GM12878 (cell line): ENCODE measurements around the gene SLC39A11. TPM values are rescaled to one million over a fixed set of nuclear protein-coding genes. Genes with fewer than 3 reads are reported as not detected.

Experiments used
- ATAC-seq: fragments of 200-7000 bp; cut with Tn5 transposase; 3 replicates; pipeline ENCODE4 v1.9.1; 2020; ENCODE audit warnings: mild to moderate bottlenecking, moderate library complexity
- BruUV-seq: library from RNA; stranded (reverse); fragments of 400-500 nt; replicated peaks from 2 replicates; lab custom pipeline; 2021; lab: Mats Ljungman, UMichigan
- CTCF ChIA-PET: fragments of 300-600 bp; sonication (Branson Sonifier 250); formaldehyde crosslinking; extraction: SDS; loops from one replicate; lab custom pipeline; 2021; ENCODE audit warnings: inconsistent platforms; lab: Yijun Ruan, JAX
- POLR2A ChIA-PET: fragments of 350-600 bp; formaldehyde crosslinking; extraction: SDS; loops from one replicate; lab custom pipeline; 2021; ENCODE audit warnings: inconsistent platforms; lab: Charles Lee
- RAD21 ChIA-PET: fragments of 300-600 bp; sonication (Branson Sonifier 250); formaldehyde crosslinking; loops from one replicate; lab custom pipeline; 2023; ENCODE audit warnings: antibody characterized with exemption; ENCODE audit not compliant: unreplicated experiment; lab: Charles Lee
- SMC1A ChIA-PET: fragments of 300-600 bp; sonication (Branson Sonifier 250); formaldehyde crosslinking; loops from one replicate; lab custom pipeline; 2023; ENCODE audit not compliant: unreplicated experiment, uncharacterized antibody; lab: Charles Lee
- DNase-seq: peaks from one replicate; pipeline ENCODE4 v3.0.0-alpha.2; 2011; ENCODE audit warnings: low read depth, low spot score
- FAIRE-seq: peaks from 3 replicates; lab custom pipeline; 2011; peaks lifted over from hg19 to GRCh38; lab: Jason Lieb, UNC
- H2AFZ ChIP-seq: 2 replicates; pipeline ENCODE4 v1.6.0; 2011; ENCODE audit warnings: low read depth, low read length, control low read depth; ENCODE audit not compliant: control insufficient read depth
- H3K27ac ChIP-seq: 2 replicates; pipeline ENCODE4 v1.5.1; 2011; ENCODE audit warnings: control low read depth; ENCODE audit not compliant: control insufficient read depth, insufficient read depth
- H3K27me3 ChIP-seq, 2 experiments: replicated peaks in 1 of 2; 2 replicates each; pipeline versions ENCODE4 v1.6.0 to v1.6.1; 2011; ENCODE audit warnings: low read length in 1 of 2; ENCODE audit not compliant: control insufficient read depth in 2 of 2, insufficient read depth in 2 of 2
- H3K36me3 ChIP-seq, 2 experiments: 2 replicates each; pipeline ENCODE4 v1.5.1; 2011; ENCODE audit warnings: low read length in 1 of 2; ENCODE audit not compliant: control insufficient read depth in 2 of 2, insufficient read depth in 2 of 2
- H3K4me1 ChIP-seq: 2 replicates; pipeline ENCODE4 v1.6.1; 2011; ENCODE audit warnings: mild to moderate bottlenecking, low read length, moderate library complexity, mixed read lengths; ENCODE audit not compliant: control insufficient read depth, insufficient read depth
- H3K4me2 ChIP-seq: 2 replicates; pipeline ENCODE4 v1.6.0; 2011; ENCODE audit warnings: control low read depth; ENCODE audit not compliant: control insufficient read depth, insufficient read depth
- H3K4me3 ChIP-seq: fragments of 200-600 bp; sonication (generic); 2 replicates; pipeline ENCODE4 v1.5.1; 2016
- H3K79me2 ChIP-seq: 2 replicates; pipeline ENCODE4 v1.6.0; 2011; ENCODE audit warnings: low read length; ENCODE audit not compliant: control insufficient read depth, insufficient read depth
- H3K9ac ChIP-seq: 2 replicates; pipeline ENCODE4 v1.8.0; 2011; ENCODE audit warnings: low read length, control low read depth, mixed read lengths; ENCODE audit not compliant: control insufficient read depth, insufficient read depth
- H3K9me3 ChIP-seq: replicated peaks from 3 replicates; pipeline ENCODE4 v1.5.1; 2011; ENCODE audit warnings: mild to moderate bottlenecking, low read length; ENCODE audit not compliant: control insufficient read depth, insufficient read depth
- H4K20me1 ChIP-seq: 2 replicates; pipeline ENCODE4 v1.6.0; 2011; ENCODE audit not compliant: control insufficient read depth, insufficient read depth
- BCL3 ChIP-seq: IDR thresholded peaks from 2 replicates; pipeline ENCODE4 v1.6.1; 2011; ENCODE audit warnings: borderline replicate concordance, low read depth, mild to moderate bottlenecking, moderate library complexity, low read length; ENCODE audit not compliant: insufficient read depth, poor library complexity, severe bottlenecking
- CBFB ChIP-seq: IDR thresholded peaks from 2 replicates; pipeline ENCODE4 v1.6.1; 2016; ENCODE audit warnings: antibody characterized with exemption, low read depth
- CBX5 ChIP-seq: sonication (generic); IDR thresholded peaks from 2 replicates; pipeline ENCODE4 v1.6.1; 2016; ENCODE audit warnings: low read depth, moderate library complexity, mild to moderate bottlenecking, inconsistent platforms
- CHD2 ChIP-seq: IDR thresholded peaks from 2 replicates; pipeline ENCODE4 v1.6.1; 2011; ENCODE audit warnings: low read depth, low read length, improper control_type of control experiment, borderline replicate concordance
- ESRRA ChIP-seq: IDR thresholded peaks from 2 replicates; pipeline ENCODE4 v1.6.1; 2012; ENCODE audit warnings: mild to moderate bottlenecking, low read length, improper control_type of control experiment
- LARP7 ChIP-seq: fragments of 450-650 bp; IDR thresholded peaks from 2 replicates; pipeline ENCODE4 v1.6.1; 2017; ENCODE audit warnings: mild to moderate bottlenecking
- NFIC ChIP-seq: IDR thresholded peaks from 2 replicates; pipeline ENCODE4 v1.6.1; 2012; ENCODE audit warnings: low read depth, mild to moderate bottlenecking, inconsistent platforms, low read length, moderate library complexity
- NKRF ChIP-seq: fragments of 450-650 bp; conservative IDR thresholded peaks from 2 replicates; pipeline ENCODE4 v1.6.1; 2017; ENCODE audit warnings: mild to moderate bottlenecking, moderate library complexity
- POLR2A ChIP-seq: IDR thresholded peaks from 2 replicates; pipeline ENCODE4 v1.6.1; 2011; ENCODE audit warnings: low read depth, mild to moderate bottlenecking, low read length
- POLR2AphosphoS5 ChIP-seq: IDR thresholded peaks from 2 replicates; pipeline ENCODE4 v1.6.1; 2011; ENCODE audit warnings: mild to moderate bottlenecking, low read length, inconsistent platforms
- PRDM15 ChIP-seq: fragments of 450-650 bp; formaldehyde crosslinking; IDR thresholded peaks from 2 replicates; pipeline ENCODE4 v1.4.0; 2020; ENCODE audit warnings: mild to moderate bottlenecking, moderate library complexity
- SKIL ChIP-seq: fragments of 450-650 bp; IDR thresholded peaks from 2 replicates; pipeline ENCODE4 v1.6.1; 2017; ENCODE audit warnings: mild to moderate bottlenecking, low read depth, inconsistent platforms; ENCODE audit not compliant: poor library complexity, severe bottlenecking
- USF1 ChIP-seq: IDR thresholded peaks from 2 replicates; pipeline ENCODE4 v1.6.1; 2011; ENCODE audit warnings: borderline replicate concordance, low read depth, mild to moderate bottlenecking, moderate library complexity, mixed read lengths, low read length; ENCODE audit not compliant: insufficient read depth; ENCODE audit errors: extremely low read length
- WGBS: methylation state at CpG from one replicate; pipeline ENCODE4 v1.1.6; 2016; ENCODE audit warnings: low lambda C conversion rate; ENCODE audit not compliant: insufficient replicate concordance, insufficient coverage; ENCODE audit errors: missing lambda C conversion rate; 5-methylcytosine and 5-hydroxymethylcytosine counted together
- in situ Hi-C: fragments of 300-500 bp; cut with MboI; formaldehyde crosslinking; loops from 9 replicates; pipeline ENCODE4 v1.14.3; 2018; ENCODE audit warnings: mixed read lengths
- intact Hi-C: fragments of 100-400 bp; cut with micrococcal nuclease; formaldehyde crosslinking; loops from one replicate; pipeline ENCODE4 v1.14.2; 2022; ENCODE audit not compliant: unreplicated experiment
- polyA plus RNA-seq, 11 experiments: library from polyadenylated mRNA; depleted of rRNA in 4 of 11; unstranded in 6 of 11; stranded (reverse) in 5 of 11; fragments of >200 nt; fragmentation: Nextera tagmentation in 4 of 11; fragmentation: Illumina TruSeq in 1 of 11; extraction: Ambion mirVana in 4 of 11; extraction: Trizol in 1 of 11; gene quantifications; 1 replicate in 1 of 11; 2 replicates in 10 of 11; pipeline versions ENCODE4 v1.2.1 to v1.2.3, GENCODE V29; 2011 to 2016; ENCODE audit warnings: inconsistent platforms in 2 of 11, missing spikeins in 2 of 11, low read depth in 1 of 11
- total RNA-seq, 4 experiments: library from RNA; depleted of rRNA in 3 of 4; stranded (reverse); fragments of >200 nt in 3 of 4; fragmentation: Illumina TruSeq in 1 of 4; extraction: Trizol in 1 of 4; gene quantifications; 2 replicates each; pipeline versions ENCODE4 v1.2.1 to v1.2.3, GENCODE V29; 2013 to 2021

The SLC39A11 gene
- total and polyA plus RNA-seq, 10 of the 15 experiments (the other 5 are each of a cell fraction or from before 2014, with no cell fraction given), result 8.6 to 23.8 (median 14.0) TPM

GRCh38 chr17:72697602-72698146, 394.8 kb downstream of the SLC39A11 start:
- POLR2A ChIA-PET, result interaction anchor here (0.7 to 1.0 kb wide), 2 partner anchors 27 to 29 kb away, joined by 6 to 10 read pairs; no protein-coding TSS in a partner anchor
- 87% methylated on average over 9 of the region's 9 CpGs for WGBS
- Histone ChIP-seq H3K27me3 (no peaks in the 10 kb centered on the region), H3K9ac (no peak overlapping the region), H3K79me2 (no peaks in the 10 kb centered on the region), H3K4me1 (no peaks in the 10 kb centered on the region), H4K20me1 (no peaks in the 10 kb centered on the region), H3K4me2 (no peak overlapping the region), H2AFZ (no peak overlapping the region), H3K36me3 (no peaks in the 10 kb centered on the region; a peak in 1 of 4 replicates), H3K9me3 (no peaks in the 10 kb centered on the region; the same call in 2 of the 3 replicates), H3K4me3 (no peak overlapping the region), H3K27ac (no peak overlapping the region)
- CTCF ChIA-PET, result interaction anchor here (0.8 to 3.0 kb wide), 5 partner anchors 15 to 138 kb away, joined by 3 to 13 read pairs (median 4); no protein-coding TSS in a partner anchor
- no TSS peak for BruUV-seq
- intact Hi-C loops (no loop called here), in situ Hi-C loops (no loop called here)
- RAD21 ChIA-PET, result interaction anchor here (0.7 to 1.2 kb wide), 3 partner anchors 9 to 246 kb away, joined by 3 read pairs; no protein-coding TSS in a partner anchor
- DNase-seq (no peak), ATAC-seq (no peak), FAIRE-seq (no peak)
- SMC1A ChIA-PET, result interaction anchor here (1.0 to 1.7 kb wide), 6 partner anchors 10 to 672 kb away, joined by 3 to 5 read pairs (median 4); no protein-coding TSS in a partner anchor
- TF ChIP-seq NKRF, result no peak
- TF ChIP-seq SKIL, result no peak
- no peak for TF ChIP-seq USF1
- no peak for TF ChIP-seq CBFB
- TF ChIP-seq BCL3, result no peak
- no peak for TF ChIP-seq LARP7
- no peak for TF ChIP-seq NFIC
- no peak for TF ChIP-seq PRDM15 (CRISPR knock-in tag)
- no peak for TF ChIP-seq CHD2
- no peak for TF ChIP-seq ESRRA
- TF ChIP-seq POLR2AphosphoS5, result no peak
- TF ChIP-seq POLR2A, result no peak
- TF ChIP-seq CBX5, result no peak
